Natural killer cell treated with Interleukin-12 subunit alpha and Interleukin-12 subunit beta and Interleukin-15 and Interleukin-18, amount 100 ng/mL, for 72 hours (primary cell): ENCODE data around the gene ABHD6. TPM values are rescaled to one million over a fixed set of nuclear protein-coding genes. Genes with fewer than 3 reads are reported as not detected.
"Not testable (repeated sequence)": the region's sequence is repeated elsewhere in the genome, so short reads cannot be mapped to it uniquely, and the experiment has no call there.

Experiments used
- ATAC-seq, 2 donors: fragments of 150-1000 bp; cut with Tn5 transposase in 1 of 2; sonication (Bioruptor Pico), chemical (Tn5 transposase) in 1 of 2; 2 replicates each; pipeline ENCODE4 v1.10.0; 2021
- DNase-seq: peaks from one replicate; pipeline ENCODE4 v3.0.0; 2022; ENCODE audit warnings: low spot score
- H3K27ac Mint-ChIP-seq, 2 donors: 1 replicate in 1 of 2; 2 replicates in 1 of 2; pipeline ENCODE4 v1.8.0; 2022; ENCODE audit warnings: mixed read lengths in 2 of 2, mild to moderate bottlenecking in 1 of 2, moderate library complexity in 1 of 2
- H3K27me3 Mint-ChIP-seq, 2 donors: 1 replicate in 1 of 2; 2 replicates in 1 of 2; pipeline ENCODE4 v1.8.0; 2022; ENCODE audit warnings: mixed read lengths in 2 of 2
- H3K36me3 Mint-ChIP-seq: one replicate; pipeline ENCODE4 v1.8.0; 2022; ENCODE audit warnings: mixed read lengths
- H3K4me1 Mint-ChIP-seq, 2 donors: 1 replicate in 1 of 2; 2 replicates in 1 of 2; pipeline ENCODE4 v1.8.0; 2022; ENCODE audit warnings: low read depth in 2 of 2, mixed read lengths in 2 of 2, mild to moderate bottlenecking in 1 of 2
- H3K4me3 Mint-ChIP-seq: one replicate; pipeline ENCODE4 v1.8.0; 2022; ENCODE audit warnings: mixed read lengths
- H3K9me3 Mint-ChIP-seq: 2 replicates; pipeline ENCODE4 v1.8.0; 2022; ENCODE audit warnings: mixed read lengths
- total RNA-seq, 2 donors: library from RNA; stranded (reverse); gene quantifications; one replicate each; pipeline ENCODE4 v1.2.3, GENCODE V29; 2022

Gene ABHD6
- total RNA-seq, 2 donors from 2014 or later, result 2.5 to 3.3 TPM

DNA sequence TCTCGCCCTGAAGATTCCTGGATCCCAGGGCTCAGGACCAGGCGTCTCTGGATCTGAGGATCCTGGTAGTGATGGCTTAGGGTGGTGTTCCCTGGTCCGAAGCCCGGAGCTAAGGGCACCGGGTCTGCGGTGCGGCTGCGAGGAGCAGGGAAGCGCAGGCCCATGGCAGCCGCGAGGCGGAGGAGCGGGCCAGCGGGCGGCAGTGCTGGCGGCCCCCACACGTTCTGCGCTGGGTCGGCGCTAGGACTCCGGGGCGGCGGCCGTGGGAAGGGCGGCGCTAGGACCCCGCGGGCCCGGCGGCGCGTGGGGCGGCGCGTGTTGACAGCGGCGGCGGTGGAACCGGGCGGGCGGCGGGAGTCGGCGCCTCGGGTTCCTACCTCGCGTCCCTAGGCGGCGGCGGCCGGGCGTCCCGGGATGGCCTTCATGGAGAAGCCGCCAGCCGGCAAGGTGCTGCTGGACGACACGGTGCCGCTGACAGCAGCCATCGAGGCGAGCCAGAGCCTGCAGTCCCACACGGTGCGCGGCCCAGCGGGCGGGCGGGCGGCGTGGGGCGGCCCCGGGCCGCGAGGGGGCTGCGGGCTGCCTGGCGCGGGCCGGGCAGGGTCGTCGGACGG lies 95.1 kb downstream of the ABHD6 start, which contains the start of gene PXK:
Gene PXK (plus strand): TSS at position 318 of the 614 bp plus-strand sequence. CDS start 97 bp downstream, at position 415.
- Mint-ChIP-seq H3K27ac (peak within 1 kb of the TSS; percentile 89 to 99), H3K36me3 (peaks cover 11% of the 10 kb centered on the region), H3K27me3 (no peaks in the 10 kb centered on the region), H3K9me3 (no peaks in the 10 kb centered on the region), H3K4me3 (peak within 1 kb of the TSS; percentile 82), H3K4me1 (peaks cover 26 to 41% of the 10 kb centered on the region in 2 donors)
- ATAC-seq (peak; percentile 92 to 93), DNase-seq (peak; percentile 91)

GRCh38 chr3:58333206-58334012 lies 95.8 kb downstream of the ABHD6 start:
- DNase-seq (no peak), ATAC-seq (peak; percentile 37 to 43)
- Mint-ChIP-seq H3K36me3 (peaks cover 11% of the 10 kb centered on the region), H3K27ac (peak overlapping the region; percentile 89 to 99), H3K4me1 (peaks cover 26 to 41% of the 10 kb centered on the region in 2 donors), H3K9me3 (no peaks in the 10 kb centered on the region), H3K27me3 (no peaks in the 10 kb centered on the region), H3K4me3 (peak overlapping the region; percentile 82)

DNA sequence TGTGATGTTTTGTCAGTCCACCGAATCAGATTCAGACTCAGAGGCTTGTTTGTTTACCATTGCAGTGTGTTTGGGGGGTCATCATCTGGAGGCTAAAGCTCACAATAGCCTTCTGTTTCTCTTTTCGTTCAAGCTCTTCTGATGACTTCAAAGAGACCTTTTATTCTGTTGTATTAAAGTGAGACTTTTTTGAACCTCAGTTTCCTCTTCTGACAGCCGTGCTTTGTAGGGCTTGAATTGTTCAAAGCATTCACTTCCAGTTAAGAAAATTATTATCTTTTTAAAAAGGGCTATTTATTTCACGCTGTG lies 96.4 kb downstream of the ABHD6 start:
- no peaks in the 10 kb centered on the region for H3K9me3 Mint-ChIP-seq
- no peak for DNase-seq
- peaks cover 26 to 41% of the 10 kb centered on the region in 2 donors for H3K4me1 Mint-ChIP-seq
- no peaks in the 10 kb centered on the region for H3K27me3 Mint-ChIP-seq
- H3K36me3 Mint-ChIP-seq, result peaks cover 12% of the 10 kb centered on the region
- peak overlapping the region; percentile 89 to 99 for H3K27ac Mint-ChIP-seq
- ATAC-seq, result no peak
- H3K4me3 Mint-ChIP-seq, result peak overlapping the region; percentile 82

DNA sequence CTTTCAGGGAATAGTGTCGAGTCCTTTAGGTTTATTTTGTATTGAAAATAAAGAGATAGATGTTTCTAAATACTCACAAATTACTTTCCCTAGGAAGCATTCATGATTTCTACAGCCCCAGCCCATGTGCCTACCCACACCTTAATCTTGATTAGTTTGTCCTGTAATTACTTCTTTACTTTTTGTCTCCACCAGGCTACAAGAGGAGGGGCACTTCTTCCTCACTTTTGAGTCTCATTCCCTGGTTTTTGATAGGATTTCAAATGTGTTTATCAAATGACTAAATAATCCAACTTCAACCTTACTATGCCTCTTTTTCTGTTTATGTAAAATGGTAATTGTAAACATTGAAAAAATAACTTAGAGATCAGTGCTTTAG lies 96.9 kb downstream of the ABHD6 start:
- H3K27ac Mint-ChIP-seq, result peak overlapping the region; percentile 89 to 99
- H3K4me1 Mint-ChIP-seq, result peaks cover 26 to 41% of the 10 kb centered on the region in 2 donors
- peak overlapping the region; percentile 82 for H3K4me3 Mint-ChIP-seq

DNA sequence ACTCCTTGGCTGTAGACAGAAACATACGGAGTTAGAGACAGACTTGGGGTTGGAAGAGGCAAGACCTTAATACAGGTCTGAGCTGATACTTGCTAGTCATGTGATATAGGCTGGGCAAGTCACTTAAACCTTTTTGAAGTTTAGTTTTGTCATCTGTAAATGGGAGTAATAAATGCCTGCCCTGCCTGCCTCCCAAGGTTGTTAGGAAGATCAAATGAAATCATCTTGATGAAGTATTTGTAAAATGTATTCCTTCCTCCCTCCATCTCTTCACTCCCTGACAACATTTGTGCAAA lies 98.0 kb downstream of the ABHD6 start:
- peaks cover 16% of the 10 kb centered on the region for H3K36me3 Mint-ChIP-seq
- ATAC-seq (peak in 1 of 2 donors; percentile 2), DNase-seq (no peak)
- H3K27me3 Mint-ChIP-seq, result no peaks in the 10 kb centered on the region
- H3K4me3 Mint-ChIP-seq, result peak overlapping the region; percentile 82
- peak overlapping the region; percentile 89 to 99 for H3K27ac Mint-ChIP-seq
- H3K4me1 Mint-ChIP-seq, result peaks cover 26 to 41% of the 10 kb centered on the region in 2 donors
- no peaks in the 10 kb centered on the region for H3K9me3 Mint-ChIP-seq

More for the DNA sequence above, 96.9 kb downstream of the ABHD6 start:
- H3K36me3 Mint-ChIP-seq, result peaks cover 16% of the 10 kb centered on the region
- DNase-seq (no peak), ATAC-seq (no peak)
- H3K9me3 Mint-ChIP-seq, result no peaks in the 10 kb centered on the region
- no peaks in the 10 kb centered on the region for H3K27me3 Mint-ChIP-seq

DNA sequence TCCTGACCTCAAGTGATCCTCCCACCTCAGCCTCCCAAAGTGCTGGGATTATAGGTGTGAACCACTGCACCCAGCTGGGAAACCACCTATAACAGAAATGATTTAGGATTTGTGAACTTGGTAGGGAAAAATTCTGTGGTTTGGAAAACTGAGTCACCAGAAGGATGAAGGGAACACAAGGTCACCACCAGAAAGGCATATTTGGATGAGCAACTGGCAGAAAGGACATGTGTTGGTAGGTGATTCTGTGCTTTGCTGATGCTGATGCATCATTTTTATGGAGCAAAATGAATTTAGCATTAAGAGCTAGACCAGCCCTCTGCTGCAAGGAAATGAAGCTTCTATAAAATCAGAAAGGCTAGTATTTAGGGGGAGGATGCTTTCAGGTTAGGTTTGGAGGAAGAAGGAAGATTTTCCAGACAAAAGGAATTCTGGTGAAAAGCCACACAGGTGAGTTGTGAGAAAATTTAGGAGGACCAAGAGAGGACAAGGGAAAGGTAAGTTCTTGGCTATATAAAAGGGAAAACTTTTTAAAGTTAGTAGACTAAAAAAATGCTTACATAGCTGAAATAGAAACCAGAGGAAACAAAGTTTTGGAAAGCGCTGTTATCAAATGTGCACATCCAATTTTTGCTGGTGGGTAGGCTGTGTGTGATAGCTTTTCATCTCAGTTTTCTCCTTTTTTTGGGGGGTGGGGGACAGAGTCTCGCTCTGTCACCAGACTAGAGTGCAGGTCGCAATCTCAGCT lies 98.7 kb downstream of the ABHD6 start:
- Mint-ChIP-seq H3K4me3 (peak overlapping the region; percentile 82), H3K9me3 (no peaks in the 10 kb centered on the region), H3K27me3 (no peaks in the 10 kb centered on the region), H3K36me3 (peaks cover 16% of the 10 kb centered on the region), H3K4me1 (peaks cover 28 to 46% of the 10 kb centered on the region in 2 donors), H3K27ac (peak overlapping the region; percentile 89 to 99)
- DNase-seq (no peak), ATAC-seq (no peak)

DNA sequence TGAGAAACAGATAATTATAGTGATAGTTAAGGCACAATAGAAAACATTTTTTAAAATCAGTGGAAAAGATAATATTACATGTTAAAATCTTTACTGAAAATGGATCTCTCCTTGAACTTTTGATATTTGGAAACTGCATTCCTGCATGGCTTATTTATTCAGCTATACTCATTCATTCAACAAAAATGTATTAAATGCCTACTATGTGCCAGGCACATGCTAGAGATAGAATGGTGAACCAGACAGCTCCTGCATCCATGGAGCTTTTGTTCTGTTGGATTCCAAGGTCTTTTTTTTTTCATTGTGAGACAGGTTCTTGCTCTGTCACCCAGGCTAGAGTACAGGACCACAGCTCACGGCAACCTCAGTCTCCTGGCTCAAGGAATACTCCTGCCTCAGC lies 99.6 kb downstream of the ABHD6 start:
- Mint-ChIP-seq H3K27ac (peak overlapping the region; percentile 89 to 99), H3K9me3 (no peaks in the 10 kb centered on the region), H3K36me3 (peaks cover 16% of the 10 kb centered on the region), H3K27me3 (no peaks in the 10 kb centered on the region), H3K4me3 (no peak overlapping the region), H3K4me1 (peaks cover 25 to 40% of the 10 kb centered on the region in 2 donors)
- ATAC-seq (no peak), DNase-seq (no peak)

DNA sequence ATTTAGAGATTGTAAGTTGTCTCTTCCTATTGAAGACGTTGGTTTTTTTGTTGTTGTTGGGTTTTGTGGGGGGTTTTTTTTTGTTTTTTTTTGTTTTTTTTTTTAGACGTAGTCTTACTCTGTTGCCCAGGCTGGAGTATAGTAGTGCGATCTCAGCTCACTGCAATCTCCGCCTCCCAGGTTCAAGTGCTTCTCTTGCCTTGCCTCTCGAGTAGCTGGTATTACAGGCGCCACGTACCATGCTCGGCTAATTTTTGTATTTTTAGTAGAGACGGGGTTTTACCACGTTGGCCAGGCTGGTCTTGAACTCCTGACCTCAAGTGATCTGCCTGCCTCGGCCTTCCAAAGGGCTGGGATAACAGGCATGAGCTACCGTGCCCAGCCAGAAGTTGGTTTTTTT lies 101.6 kb downstream of the ABHD6 start:
- ATAC-seq, H3K27me3 Mint-ChIP-seq, H3K9me3 Mint-ChIP-seq, H3K27ac Mint-ChIP-seq, H3K4me3 Mint-ChIP-seq, DNase-seq: not testable (repeated sequence)
- Mint-ChIP-seq H3K4me1 (peaks cover 32 to 34% of the 10 kb centered on the region in 2 donors), H3K36me3 (peaks cover 21% of the 10 kb centered on the region)

DNA sequence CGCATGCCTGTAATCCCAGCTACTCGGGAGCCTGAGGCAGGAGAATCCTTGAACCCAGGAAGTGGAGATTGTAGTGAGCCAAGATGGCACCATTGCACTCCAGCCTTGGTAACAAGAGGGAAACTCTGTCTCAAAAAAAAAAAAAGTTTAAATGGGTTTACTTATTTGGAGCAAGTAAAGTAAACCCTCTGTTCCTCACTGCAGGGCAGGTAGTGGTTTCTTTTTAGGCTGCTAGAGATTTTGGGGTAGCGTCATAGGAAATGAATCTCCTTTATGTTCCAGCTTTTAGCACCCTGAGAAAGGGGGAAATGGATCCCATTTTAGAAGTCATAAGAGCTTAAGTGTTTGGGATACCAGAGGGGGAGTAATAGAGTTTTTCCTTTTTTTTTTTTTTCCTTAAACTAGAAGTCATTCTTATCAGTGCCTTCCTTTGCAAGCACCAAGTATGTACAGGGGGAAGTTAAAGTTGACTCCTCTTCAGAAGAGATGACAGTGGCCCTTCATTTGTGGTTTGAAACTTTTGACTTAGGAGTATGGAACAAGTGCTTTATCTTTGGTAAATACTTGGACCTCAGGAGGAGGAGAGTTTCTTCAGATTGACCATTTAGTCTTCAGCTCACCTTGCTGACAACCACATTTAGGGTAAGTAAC lies 103.1 kb downstream of the ABHD6 start:
- no peaks in the 10 kb centered on the region for H3K27me3 Mint-ChIP-seq
- no peaks in the 10 kb centered on the region for H3K9me3 Mint-ChIP-seq
- no peak overlapping the region for H3K27ac Mint-ChIP-seq
- H3K4me3 Mint-ChIP-seq, result no peak overlapping the region
- peaks cover 24 to 27% of the 10 kb centered on the region in 2 donors for H3K4me1 Mint-ChIP-seq
- ATAC-seq (no peak), DNase-seq (no peak)
- peaks cover 16% of the 10 kb centered on the region for H3K36me3 Mint-ChIP-seq

- H3K27ac Mint-ChIP-seq, result no peak overlapping the region
- H3K9me3 Mint-ChIP-seq, result no peaks in the 10 kb centered on the region
- DNase-seq, result no peak
- H3K4me3 Mint-ChIP-seq, result no peak overlapping the region
- H3K27me3 Mint-ChIP-seq, result no peaks in the 10 kb centered on the region
- ATAC-seq, result no peak
- H3K36me3 Mint-ChIP-seq, result peaks cover 11% of the 10 kb centered on the region
- peaks cover 25 to 27% of the 10 kb centered on the region in 2 donors for H3K4me1 Mint-ChIP-seq
Observed at GRCh38 chr3:58341376-58341775, 103.8 kb downstream of the ABHD6 start.

DNA sequence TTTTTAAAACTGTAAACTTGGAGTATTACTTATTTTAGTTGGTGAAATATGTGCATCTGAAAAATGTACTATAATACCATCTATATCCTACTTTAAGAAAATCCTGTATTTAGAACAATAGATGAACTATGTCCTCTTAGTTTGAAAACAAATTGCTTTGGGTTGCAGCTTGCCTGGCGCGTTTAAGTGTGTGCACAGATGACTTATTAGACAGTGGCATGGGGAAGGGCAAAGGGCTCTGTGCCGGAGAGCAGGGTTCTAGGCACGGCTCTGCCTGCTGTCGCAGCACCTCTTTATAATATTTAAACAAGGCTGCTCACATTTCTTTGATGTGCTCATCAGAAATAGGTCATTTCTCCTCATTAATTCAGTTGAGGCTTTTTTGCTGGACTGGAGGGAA lies 105.1 kb downstream of the ABHD6 start:
- Mint-ChIP-seq H3K4me3 (no peak overlapping the region), H3K27me3 (no peaks in the 10 kb centered on the region), H3K27ac (no peak overlapping the region)

More for the DNA sequence above, 105.1 kb downstream of the ABHD6 start:
- ATAC-seq, result no peak
- H3K9me3 Mint-ChIP-seq, result no peaks in the 10 kb centered on the region
- peaks cover 30 to 32% of the 10 kb centered on the region in 2 donors for H3K4me1 Mint-ChIP-seq
- DNase-seq, result no peak
- peaks cover 10% of the 10 kb centered on the region for H3K36me3 Mint-ChIP-seq
